GM19240 (cell line): Measurements from ENCODE around the gene DCTN1.
A peak's percentile ranks its signal among the peaks of the same experiment; 100 is the strongest.
"Not testable (repeated sequence)": the region's sequence is repeated elsewhere in the genome, so short reads cannot be mapped to it uniquely, and the experiment has no call there.

Source experiments
- DNase-seq: peaks from one replicate; pipeline ENCODE4 v3.0.0; 2011; ENCODE audit warnings: low spot score; ENCODE audit not compliant: insufficient read length

Gene DCTN1

GRCh38 chr2:74379851-74380789, at the start of gene DCTN1:
Gene DCTN1, minus strand, starts transcription at chr2:74380311. Its CDS starts 274 bp downstream, at chr2:74380037.
- DNase-seq: peak; percentile 53

- DNase-seq: no peak
Observed at GRCh38 chr2:74428675-74429074, 48.6 kb upstream of the DCTN1 start.

- DNase-seq: no peak
Observed at GRCh38 chr2:74427551-74427950, 47.4 kb upstream of the DCTN1 start.

GRCh38 chr2:74426181-74426758, 46.2 kb upstream of the DCTN1 start:
- DNase-seq: no peak

GRCh38 chr2:74425523-74425922, 45.4 kb upstream of the DCTN1 start:
- no peak for DNase-seq

GRCh38 chr2:74424995-74425406, 44.9 kb upstream of the DCTN1 start:
- DNase-seq: no peak

- DNase-seq: no peak
Observed at GRCh38 chr2:74424139-74424992, 44.3 kb upstream of the DCTN1 start.

- no peak for DNase-seq
Observed at GRCh38 chr2:74423231-74424095, 43.4 kb upstream of the DCTN1 start.

GRCh38 chr2:74421221-74421870, 41.2 kb upstream of the DCTN1 start, which contains the start of the genes C2orf81 and WDR54:
Gene C2orf81, minus strand, starts transcription at chr2:74421619. Its CDS starts 59 bp downstream, at chr2:74421560.
Gene WDR54, plus strand, starts transcription at chr2:74421730. Its CDS starts 424 bp downstream, at chr2:74422154.
- DNase-seq: peak; percentile 96

GRCh38 chr2:74420443-74421103, 40.5 kb upstream of the DCTN1 start:
- not testable (repeated sequence) for DNase-seq

GRCh38 chr2:74420006-74420405, 39.9 kb upstream of the DCTN1 start:
- no peak for DNase-seq

GRCh38 chr2:74419345-74419744, 39.2 kb upstream of the DCTN1 start:
- no peak for DNase-seq

GRCh38 chr2:74418312-74418711, 38.2 kb upstream of the DCTN1 start:
- no peak for DNase-seq

GRCh38 chr2:74417763-74418162, 37.7 kb upstream of the DCTN1 start:
- no peak for DNase-seq

GRCh38 chr2:74417197-74417596, 37.1 kb upstream of the DCTN1 start:
- DNase-seq: no peak

GRCh38 chr2:74416778-74417177, 36.7 kb upstream of the DCTN1 start:
- DNase-seq: no peak

GRCh38 chr2:74415762-74416395, 35.8 kb upstream of the DCTN1 start:
- DNase-seq: no peak

- no peak for DNase-seq
Observed at GRCh38 chr2:74414881-74415761, 35.0 kb upstream of the DCTN1 start.
